RWPE1 (cell line): Measurements from ENCODE around the gene SLC6A19.
A peak's percentile ranks its signal among the peaks of the same experiment; 100 is the strongest.

ENCODE experiments used
- CTCF ChIA-PET: fragments of 350-600 bp; sonication (Branson Sonifier 250); formaldehyde crosslinking; extraction: SDS; loops from one replicate; lab custom pipeline; 2021; lab: Yijun Ruan, JAX
- POLR2A ChIA-PET: fragments of 400-600 bp; formaldehyde crosslinking; extraction: SDS; loops from one replicate; lab custom pipeline; 2020; ENCODE audit warnings: antibody characterized with exemption; ENCODE audit not compliant: low non-redundant PET; lab: Yijun Ruan, JAX
- DNase-seq: peaks from one replicate; pipeline ENCODE4 v3.0.0; 2012; ENCODE audit warnings: low spot score
- H3K27ac ChIP-seq: fragments of 450-650 bp; 2 replicates; pipeline ENCODE4 v1.5.1; 2017
- CTCF ChIP-seq: fragments of 450-650 bp; conservative IDR thresholded peaks from 2 replicates; pipeline ENCODE4 v1.5.1; 2017; ENCODE audit warnings: low read depth, mild to moderate bottlenecking

Gene SLC6A19

GRCh38 chr5:1244976-1245375 lies 43.6 kb downstream of the SLC6A19 start:
- POLR2A ChIA-PET: no interaction called here
- no peak for TF ChIP-seq CTCF
- no peak overlapping the region for H3K27ac ChIP-seq
- CTCF ChIA-PET: interaction anchor here (0.9 to 1.0 kb wide), 2 partner anchors 36 to 71 kb away, joined by 4 read pairs; no protein-coding TSS in a partner anchor
- peak; percentile 19 for DNase-seq

- no peak overlapping the region for H3K27ac ChIP-seq
- TF ChIP-seq CTCF: no peak
- ChIA-PET CTCF (interaction anchor here (0.6 to 1.1 kb wide), 6 partner anchors 8 to 152 kb away, joined by 3 to 4 read pairs (median 4); no protein-coding TSS in a partner anchor), POLR2A (no interaction called here)
- DNase-seq: no peak
Observed at GRCh38 chr5:1245905-1246576, 44.6 kb downstream of the SLC6A19 start.

GRCh38 chr5:1246711-1247431 lies 45.5 kb downstream of the SLC6A19 start:
- ChIA-PET POLR2A (no interaction called here), CTCF (interaction anchor here (0.6 to 1.1 kb wide), 2 partner anchors 9 to 38 kb away, joined by 3 to 4 read pairs; no protein-coding TSS in a partner anchor)
- peak; percentile 46 for DNase-seq
- TF ChIP-seq CTCF: no peak
- H3K27ac ChIP-seq: no peak overlapping the region

GRCh38 chr5:1247811-1248210 lies 46.4 kb downstream of the SLC6A19 start:
- H3K27ac ChIP-seq: no peak overlapping the region
- DNase-seq: no peak
- CTCF ChIA-PET: no interaction called here
- POLR2A ChIA-PET: no interaction called here
- no peak for TF ChIP-seq CTCF

- ChIA-PET CTCF (no interaction called here), POLR2A (no interaction called here)
- H3K27ac ChIP-seq: no peak overlapping the region
- DNase-seq: no peak
- TF ChIP-seq CTCF: no peak
Observed at GRCh38 chr5:1249366-1250280, 48.2 kb downstream of the SLC6A19 start.
